ENCODE results near the gene GFER. TPM values are rescaled to one million over a fixed set of nuclear protein-coding genes. Genes with fewer than 3 reads are reported as not detected.
"Not testable (repeated sequence)": the region's sequence is repeated elsewhere in the genome, so short reads cannot be mapped to it uniquely, and the experiment has no call there.

The GFER gene
- total and polyA plus RNA-seq, 2 donors (not counting 1 experiment from before 2014, with no cell fraction given): 15.6 to 30.4 TPM

GRCh38 chr16:1950559-1950958 is 33.4 kb upstream of the GFER start:
- Histone ChIP-seq H3K9ac (ENCODE audit: low read length) (no peak overlapping the region), H3K4me3 (ENCODE audit: control extremely low read depth in 1 of 5, extremely low read depth in 1 of 5, insufficient read depth in 1 of 5, low read depth in 2 of 5, low read length in 4 of 5) (no peak overlapping the region), H3K79me2 (ENCODE audit: control insufficient read depth, insufficient read depth, low read length) (no peaks in the 10 kb centered on the region), H3K36me3 (replicated peaks in 1 of 2; ENCODE audit: control extremely low read depth in 1 of 2, control insufficient read depth in 1 of 2, extremely low read depth in 1 of 2, insufficient read depth in 2 of 2, low read length in 1 of 2) (no peaks in the 10 kb centered on the region), H3K9me3 (ENCODE audit: control extremely low read depth in 1 of 3, control insufficient read depth in 2 of 3, insufficient read depth in 1 of 3, low read length in 2 of 3) (no peaks in the 10 kb centered on the region), H4K20me1 (ENCODE audit: control insufficient read depth, insufficient read depth, low read length, poor library complexity, severe bottlenecking) (no peaks in the 10 kb centered on the region), H2AFZ (ENCODE audit: insufficient read depth, low read depth, low read length, poor library complexity, severe bottlenecking) (no peak overlapping the region), H3K27ac (ENCODE audit: low read length in 2 of 2) (no peak overlapping the region), H3K4me2 (replicated peaks; ENCODE audit: low read depth, low read length, poor library complexity, severe bottlenecking) (no peak overlapping the region), H3K4me1 (ENCODE audit: control insufficient read depth in 2 of 2, insufficient read depth in 2 of 2, low read length in 2 of 2) (no peaks in the 10 kb centered on the region), H3K27me3 (replicated peaks in 1 of 4; ENCODE audit: control extremely low read depth in 1 of 4, control insufficient read depth in 3 of 4, insufficient read depth in 4 of 4, low read length in 3 of 4) (peaks cover 0 to 5% (median 0%) of the 10 kb centered on the region in 4 experiments)
- ATAC-seq (ENCODE audit: low read depth): no peak
- Mint-ChIP-seq H3K4me1 (no peaks in the 10 kb centered on the region), H3K9me3 (ENCODE audit: insufficient read depth) (no peaks in the 10 kb centered on the region), H3K27me3 (peaks cover 4% of the 10 kb centered on the region), H3K4me3 (no peak overlapping the region), H3K27ac (no peak overlapping the region)
- no peak for TF ChIP-seq CTCF (IDR thresholded peaks at IDR 0.05)
- no peak for TF ChIP-seq EZH2 (IDR thresholded peaks at IDR 0.05; ENCODE audit: borderline replicate concordance, insufficient read depth, low read depth, low read length, poor library complexity, severe bottlenecking)
- POLR2A ChIA-PET: no interaction called here
- CTCF ChIA-PET: no interaction called here
- WGBS (ENCODE audit: insufficient coverage): 94% methylated on average over 19 of the region's 19 CpGs
- no peak for DNase-seq
- intact Hi-C loops (cut with micrococcal nuclease): no loop called here

- no peaks in the 10 kb centered on the region for H3K9me3 Mint-ChIP-seq (ENCODE audit: insufficient read depth)
- no peak overlapping the region for H3K27ac Mint-ChIP-seq
- no peak overlapping the region for H3K9ac ChIP-seq (ENCODE audit: low read length)
- H3K79me2 ChIP-seq (ENCODE audit: control insufficient read depth, insufficient read depth, low read length): no peaks in the 10 kb centered on the region
- ATAC-seq (ENCODE audit: low read depth): no peak
- TF ChIP-seq CTCF (IDR thresholded peaks at IDR 0.05): no peak
- no peak for TF ChIP-seq EZH2 (IDR thresholded peaks at IDR 0.05; ENCODE audit: borderline replicate concordance, insufficient read depth, low read depth, low read length, poor library complexity, severe bottlenecking)
- H3K27me3 Mint-ChIP-seq: peaks cover 7% of the 10 kb centered on the region
- H3K4me1 ChIP-seq (ENCODE audit: control insufficient read depth in 2 of 2, insufficient read depth in 2 of 2, low read length in 2 of 2): peaks cover under 1 to 2% of the 10 kb centered on the region in 2 donors
- ChIA-PET CTCF (no interaction called here), POLR2A (no interaction called here)
- no peaks in the 10 kb centered on the region for H3K9me3 ChIP-seq (ENCODE audit: control extremely low read depth in 1 of 3, control insufficient read depth in 2 of 3, insufficient read depth in 1 of 3, low read length in 2 of 3)
- H3K4me1 Mint-ChIP-seq: no peaks in the 10 kb centered on the region
- no peak overlapping the region for H2AFZ ChIP-seq (ENCODE audit: insufficient read depth, low read depth, low read length, poor library complexity, severe bottlenecking)
- no peak for DNase-seq
- H3K27me3 ChIP-seq (replicated peaks in 1 of 4; ENCODE audit: control extremely low read depth in 1 of 4, control insufficient read depth in 3 of 4, insufficient read depth in 4 of 4, low read length in 3 of 4): peaks cover 0 to 5% (median 0%) of the 10 kb centered on the region in 4 experiments
- H3K4me3 Mint-ChIP-seq: no peak overlapping the region
- intact Hi-C loops (cut with micrococcal nuclease): no loop called here
- H3K4me2 ChIP-seq (replicated peaks; ENCODE audit: low read depth, low read length, poor library complexity, severe bottlenecking): no peak overlapping the region
- H4K20me1 ChIP-seq (ENCODE audit: control insufficient read depth, insufficient read depth, low read length, poor library complexity, severe bottlenecking): no peaks in the 10 kb centered on the region
- WGBS (ENCODE audit: insufficient coverage): 97% methylated on average over 22 of the region's 22 CpGs
- H3K27ac ChIP-seq (ENCODE audit: low read length in 2 of 2): no peak overlapping the region
- H3K4me3 ChIP-seq (ENCODE audit: control extremely low read depth in 1 of 5, extremely low read depth in 1 of 5, insufficient read depth in 1 of 5, low read depth in 2 of 5, low read length in 4 of 5): no peak overlapping the region
- no peaks in the 10 kb centered on the region for H3K36me3 ChIP-seq (replicated peaks in 1 of 2; ENCODE audit: control extremely low read depth in 1 of 2, control insufficient read depth in 1 of 2, extremely low read depth in 1 of 2, insufficient read depth in 2 of 2, low read length in 1 of 2)
Observed at GRCh38 chr16:1953734-1954133, 30.3 kb upstream of the GFER start.

GRCh38 chr16:1957434-1958142 is 26.4 kb upstream of the GFER start:
- CTCF ChIA-PET: interaction anchor here (1.1 to 2.1 kb wide), 3 partner anchors 29 to 183 kb away, joined by 3 to 4 read pairs (median 3); no protein-coding TSS in a partner anchor
- WGBS (ENCODE audit: insufficient coverage): 94% methylated on average over 19 of the region's 22 CpGs
- H3K27me3 Mint-ChIP-seq; H3K27ac Mint-ChIP-seq; H3K27me3 ChIP-seq (replicated peaks in 1 of 4; ENCODE audit: control extremely low read depth in 1 of 4, control insufficient read depth in 3 of 4, insufficient read depth in 4 of 4, low read length in 3 of 4); H3K4me3 Mint-ChIP-seq; H2AFZ ChIP-seq (ENCODE audit: insufficient read depth, low read depth, low read length, poor library complexity, severe bottlenecking); H3K4me3 ChIP-seq (ENCODE audit: control extremely low read depth in 1 of 5, extremely low read depth in 1 of 5, insufficient read depth in 1 of 5, low read depth in 2 of 5, low read length in 4 of 5); H3K9me3 Mint-ChIP-seq (ENCODE audit: insufficient read depth); H4K20me1 ChIP-seq (ENCODE audit: control insufficient read depth, insufficient read depth, low read length, poor library complexity, severe bottlenecking); ATAC-seq (ENCODE audit: low read depth); H3K9me3 ChIP-seq (ENCODE audit: control extremely low read depth in 1 of 3, control insufficient read depth in 2 of 3, insufficient read depth in 1 of 3, low read length in 2 of 3); H3K9ac ChIP-seq (ENCODE audit: low read length); H3K27ac ChIP-seq (ENCODE audit: low read length in 2 of 2); H3K4me2 ChIP-seq (replicated peaks; ENCODE audit: low read depth, low read length, poor library complexity, severe bottlenecking); DNase-seq: not testable (repeated sequence)
- H3K4me1 Mint-ChIP-seq: peaks cover 22% of the 10 kb centered on the region
- Histone ChIP-seq H3K4me1 (ENCODE audit: control insufficient read depth in 2 of 2, insufficient read depth in 2 of 2, low read length in 2 of 2) (peaks cover 16 to 32% of the 10 kb centered on the region in 2 donors), H3K36me3 (replicated peaks in 1 of 2; ENCODE audit: control extremely low read depth in 1 of 2, control insufficient read depth in 1 of 2, extremely low read depth in 1 of 2, insufficient read depth in 2 of 2, low read length in 1 of 2) (peaks cover 0 to 18% of the 10 kb centered on the region in 2 experiments), H3K79me2 (ENCODE audit: control insufficient read depth, insufficient read depth, low read length) (peaks cover 19% of the 10 kb centered on the region)
- intact Hi-C loops (cut with micrococcal nuclease): loop anchor here (2.0 kb wide), 1 partner anchor 29 kb away; no protein-coding TSS in a partner anchor
- POLR2A ChIA-PET: interaction anchor here (0.7 kb wide), 1 partner anchor 249 kb away, joined by 3 read pairs; no protein-coding TSS in a partner anchor
